CD14-positive monocyte (primary cell): ENCODE results near the gene SLC22A24. TPM values are rescaled to one million over a fixed set of nuclear protein-coding genes. Genes with fewer than 3 reads are reported as not detected.

Source experiments
- DNase-seq, 3 donors: peaks; one replicate each; pipeline ENCODE4 v3.0.0-alpha.2; 2011 to 2022
- H2AFZ ChIP-seq: 2 replicates; pipeline ENCODE4 v1.6.0; 2012; ENCODE audit warnings: mild to moderate bottlenecking, low read depth, low read length, inconsistent platforms; ENCODE audit not compliant: insufficient read depth, poor library complexity, severe bottlenecking
- H3K27ac ChIP-seq, 2 donors: 1 replicate in 1 of 2; 2 replicates in 1 of 2; pipeline ENCODE4 v1.5.1; 2012 to 2013; ENCODE audit warnings: low read length in 2 of 2, control low read depth in 1 of 2, inconsistent platforms in 1 of 2, low read depth in 1 of 2, mild to moderate bottlenecking in 1 of 2
- H3K27me3 ChIP-seq, 2 donors: one replicate each; pipeline versions ENCODE4 v1.6.0 to v1.6.1; 2011 to 2013; ENCODE audit warnings: low read length in 2 of 2; ENCODE audit not compliant: control insufficient read depth in 2 of 2, insufficient read depth in 2 of 2
- H3K36me3 ChIP-seq, 2 donors: replicated peaks in 1 of 2; 1 replicate in 1 of 2; 2 replicates in 1 of 2; pipeline versions ENCODE4 v1.5.1 to v1.6.1; 2012 to 2013; ENCODE audit warnings: low read length in 2 of 2, control low read depth in 1 of 2, inconsistent platforms in 1 of 2, mild to moderate bottlenecking in 1 of 2; ENCODE audit not compliant: insufficient read depth in 2 of 2, control insufficient read depth in 1 of 2
- H3K4me1 ChIP-seq, 2 donors: 1 replicate in 1 of 2; 2 replicates in 1 of 2; pipeline versions ENCODE4 v1.5.1 to v1.6.1; 2012 to 2013; ENCODE audit warnings: low read length in 2 of 2, control low read depth in 1 of 2, inconsistent platforms in 1 of 2, mild to moderate bottlenecking in 1 of 2, moderate library complexity in 1 of 2; ENCODE audit not compliant: insufficient read depth in 2 of 2, control insufficient read depth in 1 of 2
- H3K4me2 ChIP-seq: replicated peaks from 2 replicates; pipeline ENCODE3; 2012; ENCODE audit warnings: low read length, moderate library complexity, mild to moderate bottlenecking; ENCODE audit not compliant: poor library complexity, severe bottlenecking; ENCODE audit errors: extremely low read depth
- H3K4me3 ChIP-seq, 3 experiments: fragments of 200-600 bp in 1 of 3; sonication (generic) in 1 of 3; replicated peaks in 1 of 3; 1 replicate in 2 of 3; 2 replicates in 1 of 3; pipeline ENCODE4 v1.5.1; 2011 to 2013; ENCODE audit warnings: low read length in 3 of 3, mild to moderate bottlenecking in 3 of 3, control low read depth in 2 of 3, low read depth in 2 of 3, inconsistent platforms in 1 of 3, moderate library complexity in 1 of 3
- H3K79me2 ChIP-seq: 2 replicates; pipeline ENCODE4 v1.6.0; 2012; ENCODE audit warnings: mild to moderate bottlenecking, control low read depth, inconsistent platforms, low read length, moderate library complexity; ENCODE audit not compliant: insufficient read depth
- H3K9ac ChIP-seq: 2 replicates; pipeline ENCODE4 v1.6.0; 2017; ENCODE audit warnings: low read length, mild to moderate bottlenecking; ENCODE audit not compliant: insufficient read depth, poor library complexity, severe bottlenecking
- H3K9me3 ChIP-seq, 2 donors: replicated peaks in 1 of 2; 1 replicate in 1 of 2; 2 replicates in 1 of 2; pipeline versions ENCODE4 v1.5.1 to v1.6.1; 2012 to 2013; ENCODE audit warnings: low read length in 2 of 2, control low read depth in 1 of 2; ENCODE audit not compliant: control insufficient read depth in 1 of 2, insufficient read depth in 1 of 2
- H4K20me1 ChIP-seq: 2 replicates; pipeline ENCODE4 v1.6.0; 2012; ENCODE audit warnings: mild to moderate bottlenecking, low read length, control low read depth, moderate library complexity; ENCODE audit not compliant: insufficient read depth
- H3K27ac Mint-ChIP-seq, 7 donors: one replicate each; pipeline ENCODE4 v1.8.0; 2020; ENCODE audit warnings: mild to moderate bottlenecking in 7 of 7, mixed read lengths in 7 of 7, moderate library complexity in 6 of 7, inconsistent platforms in 2 of 7
- H3K27me3 Mint-ChIP-seq, 3 donors: one replicate each; pipeline ENCODE4 v1.8.0; 2021 to 2022; ENCODE audit warnings: low read depth in 3 of 3, mild to moderate bottlenecking in 3 of 3, mixed read lengths in 3 of 3, moderate library complexity in 3 of 3, inconsistent platforms in 1 of 3
- H3K36me3 Mint-ChIP-seq, 2 donors: one replicate each; pipeline ENCODE4 v1.8.0; 2020; ENCODE audit warnings: mixed read lengths in 2 of 2, inconsistent platforms in 1 of 2, mild to moderate bottlenecking in 1 of 2
- H3K4me1 Mint-ChIP-seq: one replicate; pipeline ENCODE4 v1.8.0; 2020; ENCODE audit warnings: mild to moderate bottlenecking, mixed read lengths
- H3K4me3 Mint-ChIP-seq, 2 donors: one replicate each; pipeline ENCODE4 v1.8.0; 2020; ENCODE audit warnings: mild to moderate bottlenecking in 2 of 2, mixed read lengths in 2 of 2, moderate library complexity in 1 of 2
- H3K9me3 Mint-ChIP-seq, 7 donors: one replicate each; pipeline ENCODE4 v1.8.0; 2020 to 2022; ENCODE audit warnings: mixed read lengths in 7 of 7, mild to moderate bottlenecking in 6 of 7, moderate library complexity in 6 of 7, inconsistent platforms in 2 of 7
- CTCF ChIP-seq: fragments of 200-600 bp; IDR thresholded peaks from one replicate; pipeline ENCODE4 v1.8.0; 2022; ENCODE audit warnings: antibody characterized with exemption, mild to moderate bottlenecking
- WGBS: methylation state at CpG from one replicate; pipeline ENCODE4 v1.1.5; 2013; ENCODE audit warnings: missing lambda C conversion rate; ENCODE audit not compliant: insufficient coverage; 5-methylcytosine and 5-hydroxymethylcytosine counted together
- intact Hi-C, 2 donors: fragments of 100-400 bp; cut with micrococcal nuclease; formaldehyde crosslinking; loops; one replicate each; pipeline versions ENCODE4 v1.15.0 to v1.15.1; 2023
- polyA plus RNA-seq, 3 donors: library from polyadenylated mRNA; depleted of rRNA in 1 of 3; unstranded in 2 of 3; stranded (reverse) in 1 of 3; fragments of 300-500 nt in 2 of 3; fragments of >200 nt in 1 of 3; fragmentation: Illumina TruSeq in 2 of 3; gene quantifications; 1 replicate in 2 of 3; 2 replicates in 1 of 3; pipeline ENCODE4 v1.2.3, GENCODE V29; 2012 to 2021

SLC22A24 gene
- polyA plus RNA-seq, 3 donors = not detected

DNA sequence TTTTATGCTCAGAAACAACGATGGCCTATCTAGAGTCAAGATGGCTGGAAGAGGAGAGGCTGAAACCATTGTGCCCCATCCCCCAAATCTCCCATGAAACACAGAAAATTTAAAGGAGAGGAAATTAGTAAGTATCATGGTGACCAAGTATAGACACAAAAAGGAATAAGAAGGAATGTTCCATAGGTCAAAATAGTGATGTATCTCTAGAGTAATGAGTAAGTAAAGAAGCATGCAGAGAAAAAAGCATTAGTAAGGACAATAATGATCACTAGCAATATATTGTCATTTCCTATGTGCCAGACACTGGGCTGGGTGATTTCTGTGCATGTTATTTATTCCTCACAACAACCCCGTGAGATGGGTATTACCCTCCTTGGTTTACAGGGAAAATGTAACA, 2.6 kb upstream of the SLC22A24 start:
- no peaks in the 10 kb centered on the region for H3K36me3 ChIP-seq
- no peak for DNase-seq
- intact Hi-C loops = no loop called here
- Mint-ChIP-seq H3K9me3 (peaks cover 0 to 2% (median 0%) of the 10 kb centered on the region in 7 donors), H3K27me3 (peaks cover 4 to 8% (median 6%) of the 10 kb centered on the region in 3 donors), H3K4me3 (no peak overlapping the region), H3K4me1 (no peaks in the 10 kb centered on the region), H3K27ac (no peak overlapping the region), H3K36me3 (no peaks in the 10 kb centered on the region)
- no peak overlapping the region for H2AFZ ChIP-seq
- H3K9ac ChIP-seq = no peak overlapping the region
- H3K27ac ChIP-seq = no peak overlapping the region
- H4K20me1 ChIP-seq = no peaks in the 10 kb centered on the region
- H3K4me1 ChIP-seq = no peaks in the 10 kb centered on the region
- H3K4me3 ChIP-seq = no peak overlapping the region
- no peaks in the 10 kb centered on the region for H3K79me2 ChIP-seq
- H3K9me3 ChIP-seq = no peaks in the 10 kb centered on the region
- H3K4me2 ChIP-seq = no peak overlapping the region
- no CpG with 5 or more reads among the region's 2 CpGs for WGBS
- peaks cover 0 to 4% of the 10 kb centered on the region in 2 donors for H3K27me3 ChIP-seq
- TF ChIP-seq CTCF = no peak

DNA sequence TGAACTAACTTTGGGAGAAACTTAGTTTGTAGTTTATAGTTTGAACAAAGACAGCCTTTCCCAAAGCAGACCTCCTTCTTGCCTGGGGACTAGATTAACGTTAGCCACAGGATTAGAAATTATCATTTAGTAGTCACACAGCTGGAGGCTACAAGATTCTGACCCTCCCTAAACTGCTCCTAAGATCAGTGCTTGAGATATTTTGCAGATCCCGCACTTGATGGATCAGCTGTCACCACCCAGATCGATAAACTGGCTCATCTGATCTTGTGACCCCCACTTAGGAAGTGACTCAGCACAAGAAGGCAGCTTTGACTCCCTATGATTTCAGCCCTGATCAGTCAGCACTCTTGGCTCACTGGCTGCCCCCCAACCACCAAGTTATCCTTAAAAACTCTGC, 1.6 kb downstream of the SLC22A24 start:
- no peaks in the 10 kb centered on the region for H3K9me3 ChIP-seq
- DNase-seq = no peak
- intact Hi-C loops = no loop called here
- H3K4me1 ChIP-seq = no peaks in the 10 kb centered on the region
- H3K4me2 ChIP-seq = no peak overlapping the region
- no peak overlapping the region for H2AFZ ChIP-seq
- H3K4me1 Mint-ChIP-seq = no peaks in the 10 kb centered on the region
- H3K27ac Mint-ChIP-seq = no peak overlapping the region
- H3K27ac ChIP-seq = no peak overlapping the region
- H3K36me3 ChIP-seq = no peaks in the 10 kb centered on the region
- no peak overlapping the region for H3K4me3 ChIP-seq
- WGBS = 47% methylated on average over 2 of the region's 3 CpGs
- H4K20me1 ChIP-seq = no peaks in the 10 kb centered on the region
- no peaks in the 10 kb centered on the region for H3K36me3 Mint-ChIP-seq
- peaks cover 0 to 2% (median 0%) of the 10 kb centered on the region in 7 donors for H3K9me3 Mint-ChIP-seq
- no peak for TF ChIP-seq CTCF
- no peak overlapping the region for H3K9ac ChIP-seq
- no peaks in the 10 kb centered on the region for H3K79me2 ChIP-seq
- peaks cover 0 to 3% of the 10 kb centered on the region in 2 donors for H3K27me3 ChIP-seq
- H3K27me3 Mint-ChIP-seq = peaks cover 7 to 12% (median 8%) of the 10 kb centered on the region in 3 donors
- H3K4me3 Mint-ChIP-seq = no peak overlapping the region
